ENCODE data around the gene RBM20. TPM values are rescaled to one million over a fixed set of nuclear protein-coding genes. Genes with fewer than 3 reads are reported as not detected.

Gene RBM20
- total and polyA plus RNA-seq, 10 of the 15 experiments (the other 5 are each of a cell fraction or from before 2014, with no cell fraction given): 0.04 to 0.26 (median 0.15) TPM

GRCh38 chr10:110835841-110836240, 191.7 kb downstream of the RBM20 start:
- SMC1A ChIA-PET (ENCODE audit: uncharacterized antibody, unreplicated experiment): interaction anchor here (1.0 to 12.5 kb wide), 5 partner anchors 11 to 32 kb away, joined by 3 to 147 read pairs (median 12); no protein-coding TSS in a partner anchor
- Histone ChIP-seq H3K79me2 (ENCODE audit: control insufficient read depth, insufficient read depth, low read length) (no peaks in the 10 kb centered on the region), H3K27ac (ENCODE audit: control insufficient read depth, insufficient read depth) (no peak overlapping the region), H3K27me3 (replicated peaks in 1 of 2; ENCODE audit: control insufficient read depth in 2 of 2, insufficient read depth in 2 of 2, low read length in 1 of 2) (no peaks in the 10 kb centered on the region), H2AFZ (ENCODE audit: control insufficient read depth, low read depth, low read length) (no peak overlapping the region), H3K9ac (ENCODE audit: control insufficient read depth, insufficient read depth, low read length) (no peak overlapping the region), H3K4me3 (no peak overlapping the region), H3K36me3 (ENCODE audit: control insufficient read depth in 2 of 2, insufficient read depth in 2 of 2, low read length in 1 of 2) (no peaks in the 10 kb centered on the region), H3K4me1 (ENCODE audit: control insufficient read depth, insufficient read depth, low read length) (peaks cover 5% of the 10 kb centered on the region), H3K9me3 (replicated peaks; ENCODE audit: control insufficient read depth, insufficient read depth, low read length) (no peaks in the 10 kb centered on the region), H4K20me1 (ENCODE audit: control insufficient read depth, insufficient read depth) (no peaks in the 10 kb centered on the region), H3K4me2 (ENCODE audit: control insufficient read depth, insufficient read depth) (no peak overlapping the region)
- DNase-seq (ENCODE audit: low read depth, low spot score) (no peak), FAIRE-seq (no peak), ATAC-seq (no peak)
- intact Hi-C loops (cut with micrococcal nuclease; ENCODE audit: unreplicated experiment) (no loop called here), in situ Hi-C loops (cut with MboI) (no loop called here)
- TF ChIP-seq, protein P1, sequence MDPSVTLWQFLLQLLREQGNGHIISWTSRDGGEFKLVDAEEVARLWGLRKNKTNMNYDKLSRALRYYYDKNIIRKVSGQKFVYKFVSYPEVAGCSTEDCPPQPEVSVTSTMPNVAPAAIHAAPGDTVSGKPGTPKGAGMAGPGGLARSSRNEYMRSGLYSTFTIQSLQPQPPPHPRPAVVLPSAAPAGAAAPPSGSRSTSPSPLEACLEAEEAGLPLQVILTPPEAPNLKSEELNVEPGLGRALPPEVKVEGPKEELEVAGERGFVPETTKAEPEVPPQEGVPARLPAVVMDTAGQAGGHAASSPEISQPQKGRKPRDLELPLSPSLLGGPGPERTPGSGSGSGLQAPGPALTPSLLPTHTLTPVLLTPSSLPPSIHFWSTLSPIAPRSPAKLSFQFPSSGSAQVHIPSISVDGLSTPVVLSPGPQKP (IDR thresholded peaks at IDR 0.05; ENCODE audit: low read depth, low read length): no peak
- TF ChIP-seq RCOR1 (conservative IDR thresholded peaks at IDR 0.05; ENCODE audit: low read depth, low read length) (no peak), CREB1 (IDR thresholded peaks at IDR 0.05; ENCODE audit: low read depth) (no peak), JUNB (IDR thresholded peaks at IDR 0.05) (no peak), HDAC6 (IDR thresholded peaks at IDR 0.05; ENCODE audit: unreplicated experiment) (no peak), PKNOX1 (IDR thresholded peaks at IDR 0.05) (no peak), CREM (IDR thresholded peaks at IDR 0.05; ENCODE audit: low read depth) (no peak)
- RAD21 ChIA-PET (ENCODE audit: unreplicated experiment): interaction anchor here (0.7 to 3.6 kb wide), 8 partner anchors 9 to 465 kb away, joined by 3 to 20 read pairs (median 3); no protein-coding TSS in a partner anchor
- POLR2A ChIA-PET: interaction anchor here (0.7 to 2.6 kb wide), 5 partner anchors 10 to 1653 kb away, joined by 3 to 9 read pairs (median 5); no protein-coding TSS in a partner anchor
- BruUV-seq (replicated peaks): no TSS peak
- CTCF ChIA-PET: interaction anchor here (1.1 to 6.5 kb wide), 3 partner anchors 32 to 58 kb away, joined by 3 to 31 read pairs (median 4); no protein-coding TSS in a partner anchor
- WGBS (ENCODE audit: insufficient coverage, insufficient replicate concordance, low lambda C conversion rate, missing lambda C conversion rate): 81% methylated on average over 7 of the region's 7 CpGs

All from GM12878 (cell line).